ENCODE measurements around the gene LRRN4CL.
"Not testable (repeated sequence)": the region's sequence is repeated elsewhere in the genome, so short reads cannot be mapped to it uniquely, and the experiment has no call there.

Gene LRRN4CL

GRCh38 chr11:62676698-62677097, 12.6 kb downstream of the LRRN4CL start:
- TF ChIP-seq CTCF (IDR thresholded peaks at IDR 0.05; ENCODE audit: low read length, missing control alignments) = no peak
- no peak for DNase-seq (ENCODE audit: low read depth)
- H3K4me3 ChIP-seq (replicated peaks; ENCODE audit: low read depth, low read length) = no peak overlapping the region

- H3K4me3 ChIP-seq (replicated peaks; ENCODE audit: low read depth, low read length); DNase-seq (ENCODE audit: low read depth): not testable (repeated sequence)
These were observed 13.9 kb downstream of the LRRN4CL start for GRCh38 chr11:62675415-62675814.

- TF ChIP-seq CTCF (IDR thresholded peaks at IDR 0.05; ENCODE audit: low read length, missing control alignments) = no peak
- DNase-seq (ENCODE audit: low read depth) = no peak
- H3K4me3 ChIP-seq (replicated peaks; ENCODE audit: low read depth, low read length) = no peak overlapping the region
These were observed 16.2 kb downstream of the LRRN4CL start for GRCh38 chr11:62673196-62673525.

GRCh38 chr11:62671608-62672389, 17.5 kb downstream of the LRRN4CL start, which contains the start of the genes LBHD1 and UQCC3:
LBHD1 (minus strand) TSS chr11:62672267; CDS start chr11:62670031, 2,236 bp downstream.
UQCC3 (plus strand) TSS chr11:62671673; CDS start chr11:62671746, 73 bp downstream.
- peak; percentile 89 for DNase-seq (ENCODE audit: low read depth)
- H3K4me3 ChIP-seq (replicated peaks; ENCODE audit: low read depth, low read length) = peak within 1 kb of the TSS; percentile 81
- TF ChIP-seq CTCF (IDR thresholded peaks at IDR 0.05; ENCODE audit: low read length, missing control alignments) = no peak

GRCh38 chr11:62671236-62671607, 18.1 kb downstream of the LRRN4CL start:
- no peak for DNase-seq (ENCODE audit: low read depth)
- no peak for TF ChIP-seq CTCF (IDR thresholded peaks at IDR 0.05; ENCODE audit: low read length, missing control alignments)

GRCh38 chr11:62669420-62670161, 19.7 kb downstream of the LRRN4CL start:
- no peak for DNase-seq (ENCODE audit: low read depth)
- no peak for TF ChIP-seq CTCF (IDR thresholded peaks at IDR 0.05; ENCODE audit: low read length, missing control alignments)
- no peak overlapping the region for H3K4me3 ChIP-seq (replicated peaks; ENCODE audit: low read depth, low read length)

More at GRCh38 chr11:62671236-62671607, 18.1 kb downstream of the LRRN4CL start:
- peak overlapping the region; percentile 81 for H3K4me3 ChIP-seq (replicated peaks; ENCODE audit: low read depth, low read length)

- DNase-seq (ENCODE audit: low read depth) = no peak
- no peak for TF ChIP-seq CTCF (IDR thresholded peaks at IDR 0.05; ENCODE audit: low read length, missing control alignments)
- no peak overlapping the region for H3K4me3 ChIP-seq (replicated peaks; ENCODE audit: low read depth, low read length)
These were observed 21.9 kb downstream of the LRRN4CL start for GRCh38 chr11:62667460-62667859.
